Tibial nerve (tissue), 4 donors: ENCODE results near the gene GAS5. TPM values are rescaled to one million over a fixed set of nuclear protein-coding genes. Genes with fewer than 3 reads are reported as not detected.

ENCODE experiments used
- DNase-seq, 2 donors: peaks; one replicate each; pipeline ENCODE4 v3.0.0-alpha.2; 2019; ENCODE audit warnings: low spot score in 2 of 2
- H3K27ac ChIP-seq, 4 donors: fragments of 200-600 bp; sonication (generic) in 3 of 4; one replicate each; pipeline ENCODE4 v1.5.1; 2017 to 2019; ENCODE audit warnings: mild to moderate bottlenecking in 1 of 4
- H3K27me3 ChIP-seq, 2 donors: fragments of 200-600 bp; sonication (generic) in 1 of 2; one replicate each; pipeline versions ENCODE4 v1.5.1 to v1.6.0; 2017 to 2019
- H3K36me3 ChIP-seq, 3 donors: fragments of 200-600 bp; sonication (generic); one replicate each; pipeline ENCODE4 v1.5.1; 2018 to 2019
- H3K4me1 ChIP-seq, 4 donors: fragments of 200-600 bp; sonication (generic) in 3 of 4; one replicate each; pipeline ENCODE4 v1.5.1; 2017 to 2019
- H3K4me3 ChIP-seq, 4 donors: fragments of 200-600 bp; sonication (generic) in 3 of 4; one replicate each; pipeline ENCODE4 v1.5.1; 2017 to 2019; ENCODE audit warnings: mild to moderate bottlenecking in 1 of 4, moderate library complexity in 1 of 4
- H3K9me3 ChIP-seq, 4 donors: fragments of 200-600 bp; sonication (generic) in 3 of 4; one replicate each; pipeline ENCODE4 v1.5.1; 2017 to 2019
- CTCF ChIP-seq, 5 experiments: fragments of 200-600 bp in 3 of 5; fragments of 450-650 bp in 2 of 5; sonication (generic) in 3 of 5; IDR thresholded peaks; one replicate each; pipeline ENCODE4 v1.5.1; 2016 to 2019; ENCODE audit warnings: antibody characterized with exemption in 5 of 5, mild to moderate bottlenecking in 3 of 5, moderate library complexity in 2 of 5
- EP300 ChIP-seq, 2 donors: sonication (generic); formaldehyde crosslinking; IDR thresholded peaks; one replicate each; pipeline ENCODE4 v1.6.1; 2017; ENCODE audit warnings: antibody characterized with exemption in 2 of 2, mild to moderate bottlenecking in 1 of 2
- POLR2A ChIP-seq, 2 donors: fragments of 450-650 bp; IDR thresholded peaks; one replicate each; pipeline ENCODE4 v1.6.1; 2017; ENCODE audit warnings: antibody characterized with exemption in 2 of 2, mild to moderate bottlenecking in 2 of 2, moderate library complexity in 2 of 2
- WGBS, 2 donors: methylation state at CpG; one replicate each; pipeline ENCODE4 v1.1.5; 2018; 5-methylcytosine and 5-hydroxymethylcytosine counted together
- total RNA-seq, 4 donors: library from RNA; depleted of rRNA; stranded (reverse); fragments of >200 nt; gene quantifications; one replicate each; pipeline ENCODE4 v1.1.0, GENCODE V29; 2016

The GAS5 gene
- total RNA-seq, 4 donors from 2014 or later, result 348 to 615 (median 564) TPM

- TF ChIP-seq CTCF (IDR thresholded peaks at IDR 0.05), result no peak
- no peak for TF ChIP-seq POLR2A (IDR thresholded peaks at IDR 0.05)
- TF ChIP-seq EP300 (IDR thresholded peaks at IDR 0.05), result no peak
- WGBS, 2 donors, result 61 to 64% methylated on average over 4 of the region's 4 CpGs
- Histone ChIP-seq H3K36me3 (peaks cover 0 to 86% (median 8%) of the 10 kb centered on the region in 3 donors), H3K4me1 (peaks cover 0 to 6% (median 0%) of the 10 kb centered on the region in 4 donors), H3K27me3 (no peaks in the 10 kb centered on the region), H3K4me3 (no peak overlapping the region), H3K27ac (no peak overlapping the region), H3K9me3 (no peaks in the 10 kb centered on the region)
- DNase-seq, result no peak
Measured at GRCh38 chr1:173857363-173857917, 10.3 kb downstream of the GAS5 start.

DNA sequence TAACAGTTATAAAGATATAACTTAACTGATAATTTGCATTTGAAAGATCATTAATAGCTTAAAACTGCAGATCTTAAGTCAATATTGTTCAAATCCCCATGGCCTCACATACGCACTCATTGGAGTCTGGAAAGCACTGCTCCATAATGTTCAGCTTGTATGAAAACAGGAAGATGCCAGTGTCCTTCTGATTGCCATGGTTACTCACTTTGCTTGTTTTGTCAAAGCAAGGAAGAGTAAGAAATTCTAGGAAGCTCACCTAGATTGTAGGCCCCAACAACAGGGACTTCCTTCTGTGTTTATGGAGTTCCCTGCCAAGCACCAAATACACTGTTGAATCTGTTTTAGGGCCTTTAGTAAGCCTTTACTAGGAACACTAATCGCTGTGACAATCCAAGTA lies 10.9 kb downstream of the GAS5 start:
- peaks cover 0 to 6% (median 0%) of the 10 kb centered on the region in 4 donors for H3K4me1 ChIP-seq
- H3K9me3 ChIP-seq, result no peaks in the 10 kb centered on the region
- H3K27me3 ChIP-seq, result no peaks in the 10 kb centered on the region
- H3K36me3 ChIP-seq, result peaks cover 0 to 82% (median 8%) of the 10 kb centered on the region in 3 donors
- TF ChIP-seq CTCF (IDR thresholded peaks at IDR 0.05) (no peak), POLR2A (IDR thresholded peaks at IDR 0.05) (no peak), EP300 (IDR thresholded peaks at IDR 0.05) (no peak)
- H3K27ac ChIP-seq, result no peak overlapping the region
- H3K4me3 ChIP-seq, result no peak overlapping the region
- no peak for DNase-seq
- WGBS, 2 donors, result 83% methylated on average over 2 of the region's 2 CpGs

DNA sequence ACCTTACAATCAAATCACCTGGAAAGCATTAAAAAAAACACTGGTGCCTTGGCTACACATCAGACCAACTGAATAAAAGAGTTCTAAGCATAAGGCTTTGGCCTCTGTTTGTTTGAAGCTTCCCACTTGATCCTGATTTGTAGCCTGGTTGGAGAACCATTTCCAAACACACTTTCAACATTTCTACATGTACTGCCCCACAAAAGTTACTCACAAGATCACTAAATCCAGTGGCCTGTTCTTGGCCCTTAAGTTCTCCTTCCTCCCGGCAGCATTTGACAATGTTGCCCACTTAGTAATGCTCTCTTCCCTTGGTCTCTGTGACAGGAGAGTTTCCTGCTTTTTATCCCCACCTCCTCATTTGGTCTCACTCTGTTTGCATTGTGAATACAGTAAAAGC lies 11.8 kb downstream of the GAS5 start:
- 65 to 78% methylated on average over 1 of the region's 1 CpG for WGBS, 2 donors
- no peak for TF ChIP-seq CTCF (IDR thresholded peaks at IDR 0.05)
- Histone ChIP-seq H3K27ac (no peak overlapping the region), H3K9me3 (no peaks in the 10 kb centered on the region), H3K36me3 (peaks cover 0 to 82% (median 8%) of the 10 kb centered on the region in 3 donors), H3K4me1 (peaks cover 0 to 6% (median 0%) of the 10 kb centered on the region in 4 donors), H3K27me3 (no peaks in the 10 kb centered on the region), H3K4me3 (no peak overlapping the region)
- DNase-seq, result no peak

DNA sequence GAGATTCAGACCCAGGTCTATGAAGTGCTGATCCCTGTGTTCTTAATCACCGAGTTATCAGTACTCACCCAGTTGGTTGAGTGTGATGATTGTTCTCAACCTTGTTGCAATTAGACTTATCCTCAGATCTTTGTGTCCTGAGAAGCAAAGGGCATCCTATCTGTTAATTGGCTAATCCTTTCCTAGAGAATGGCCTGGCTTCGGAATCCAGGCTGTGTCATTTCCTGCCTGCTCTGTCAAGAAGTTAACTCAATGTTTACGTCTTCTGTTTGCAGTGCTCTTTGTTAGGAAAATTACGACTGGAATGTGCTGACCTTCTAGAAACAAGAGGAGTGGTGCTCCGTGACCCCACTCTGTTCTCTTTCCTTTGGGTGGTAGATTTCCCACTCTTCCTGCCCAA lies 14.7 kb downstream of the GAS5 start:
- Histone ChIP-seq H3K27ac (peak overlapping the region in 2 of 4 donors; percentile 9 to 38), H3K4me1 (peaks cover 0 to 6% (median 0%) of the 10 kb centered on the region in 4 donors), H3K27me3 (no peaks in the 10 kb centered on the region), H3K36me3 (peaks cover 0 to 69% (median 0%) of the 10 kb centered on the region in 3 donors), H3K9me3 (no peaks in the 10 kb centered on the region), H3K4me3 (no peak overlapping the region)
- no peak for DNase-seq
- 36 to 40% methylated on average over 5 of the region's 5 CpGs for WGBS, 2 donors
- TF ChIP-seq EP300 (IDR thresholded peaks at IDR 0.05) (peak in 1 of 2 donors; percentile 26), CTCF (IDR thresholded peaks at IDR 0.05) (no peak)

DNA sequence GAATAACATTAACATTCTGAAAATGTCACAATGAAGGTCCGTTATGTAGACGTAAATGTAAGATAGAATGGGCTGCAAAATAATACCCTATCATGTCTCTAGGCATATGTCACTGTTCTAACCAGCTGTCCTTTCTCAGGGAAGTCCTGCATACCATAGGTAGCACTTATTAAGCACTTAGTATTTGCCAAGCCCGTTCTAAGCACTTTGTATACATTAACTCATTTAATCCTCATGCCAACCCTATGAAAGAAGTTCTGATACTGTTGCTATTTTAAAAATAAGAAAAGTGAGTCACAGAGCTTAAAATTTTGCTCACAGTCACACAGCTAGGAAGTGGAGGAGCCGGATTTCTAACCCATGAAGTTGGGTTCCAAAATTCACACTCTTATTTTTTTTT lies 15.7 kb downstream of the GAS5 start:
- DNase-seq, result no peak
- Histone ChIP-seq H3K27me3 (no peaks in the 10 kb centered on the region), H3K4me1 (peaks cover 0 to 6% (median 0%) of the 10 kb centered on the region in 4 donors), H3K4me3 (no peak overlapping the region), H3K27ac (no peak overlapping the region), H3K36me3 (peaks cover 0 to 66% (median 0%) of the 10 kb centered on the region in 3 donors), H3K9me3 (no peaks in the 10 kb centered on the region)
- 89 to 90% methylated on average over 4 of the region's 4 CpGs for WGBS, 2 donors
- TF ChIP-seq POLR2A (IDR thresholded peaks at IDR 0.05) (no peak), EP300 (IDR thresholded peaks at IDR 0.05) (no peak), CTCF (IDR thresholded peaks at IDR 0.05) (no peak)
